Upper lobe of left lung (tissue), 4 donors: Measurements from ENCODE around the gene CHST11.

ENCODE experiments used
- EP300 ChIP-seq, 4 donors: sonication (generic); formaldehyde crosslinking; IDR thresholded peaks; one replicate each; pipeline ENCODE4 v1.5.1; 2017; ENCODE audit warnings: antibody characterized with exemption in 4 of 4, control low read depth in 2 of 4
- POLR2AphosphoS5 ChIP-seq, 2 donors: sonication (generic); formaldehyde crosslinking; IDR thresholded peaks; one replicate each; pipeline ENCODE4 v1.5.1; 2017; ENCODE audit warnings: antibody characterized with exemption in 2 of 2
- TF ChIP-seq, protein P1 (sequence below), 6 experiments: fragments of 450-650 bp in 4 of 6; fragments of 200-600 bp in 2 of 6; sonication (generic) in 2 of 6; IDR thresholded peaks; one replicate each; pipeline ENCODE4 v1.5.1; 2016 to 2019; ENCODE audit warnings: antibody characterized with exemption in 6 of 6

- TF ChIP-seq EP300 (IDR thresholded peaks at IDR 0.05) (no peak), POLR2AphosphoS5 (IDR thresholded peaks at IDR 0.05) (no peak)
- TF ChIP-seq, protein P1, sequence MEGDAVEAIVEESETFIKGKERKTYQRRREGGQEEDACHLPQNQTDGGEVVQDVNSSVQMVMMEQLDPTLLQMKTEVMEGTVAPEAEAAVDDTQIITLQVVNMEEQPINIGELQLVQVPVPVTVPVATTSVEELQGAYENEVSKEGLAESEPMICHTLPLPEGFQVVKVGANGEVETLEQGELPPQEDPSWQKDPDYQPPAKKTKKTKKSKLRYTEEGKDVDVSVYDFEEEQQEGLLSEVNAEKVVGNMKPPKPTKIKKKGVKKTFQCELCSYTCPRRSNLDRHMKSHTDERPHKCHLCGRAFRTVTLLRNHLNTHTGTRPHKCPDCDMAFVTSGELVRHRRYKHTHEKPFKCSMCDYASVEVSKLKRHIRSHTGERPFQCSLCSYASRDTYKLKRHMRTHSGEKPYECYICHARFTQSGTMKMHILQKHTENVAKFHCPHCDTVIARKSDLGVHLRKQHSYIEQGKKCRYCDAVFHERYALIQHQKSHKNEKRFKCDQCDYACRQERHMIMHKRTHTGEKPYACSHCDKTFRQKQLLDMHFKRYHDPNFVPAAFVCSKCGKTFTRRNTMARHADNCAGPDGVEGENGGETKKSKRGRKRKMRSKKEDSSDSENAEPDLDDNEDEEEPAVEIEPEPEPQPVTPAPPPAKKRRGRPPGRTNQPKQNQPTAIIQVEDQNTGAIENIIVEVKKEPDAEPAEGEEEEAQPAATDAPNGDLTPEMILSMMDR (IDR thresholded peaks at IDR 0.05): no peak
These were observed 247.6 kb downstream of the CHST11 start for GRCh38 chr12:104704224-104704779.
